Middle frontal gyrus (tissue), 1 donor: ENCODE data around the gene SERPINB6.
"Not testable (repeated sequence)": the region's sequence is repeated elsewhere in the genome, so short reads cannot be mapped to it uniquely, and the experiment has no call there.

ENCODE experiments used
- DNase-seq: peaks from one replicate; pipeline ENCODE4 v3.0.0-alpha.2; 2015; ENCODE audit warnings: low spot score; ENCODE audit errors: extremely low spot score

SERPINB6 gene

DNA sequence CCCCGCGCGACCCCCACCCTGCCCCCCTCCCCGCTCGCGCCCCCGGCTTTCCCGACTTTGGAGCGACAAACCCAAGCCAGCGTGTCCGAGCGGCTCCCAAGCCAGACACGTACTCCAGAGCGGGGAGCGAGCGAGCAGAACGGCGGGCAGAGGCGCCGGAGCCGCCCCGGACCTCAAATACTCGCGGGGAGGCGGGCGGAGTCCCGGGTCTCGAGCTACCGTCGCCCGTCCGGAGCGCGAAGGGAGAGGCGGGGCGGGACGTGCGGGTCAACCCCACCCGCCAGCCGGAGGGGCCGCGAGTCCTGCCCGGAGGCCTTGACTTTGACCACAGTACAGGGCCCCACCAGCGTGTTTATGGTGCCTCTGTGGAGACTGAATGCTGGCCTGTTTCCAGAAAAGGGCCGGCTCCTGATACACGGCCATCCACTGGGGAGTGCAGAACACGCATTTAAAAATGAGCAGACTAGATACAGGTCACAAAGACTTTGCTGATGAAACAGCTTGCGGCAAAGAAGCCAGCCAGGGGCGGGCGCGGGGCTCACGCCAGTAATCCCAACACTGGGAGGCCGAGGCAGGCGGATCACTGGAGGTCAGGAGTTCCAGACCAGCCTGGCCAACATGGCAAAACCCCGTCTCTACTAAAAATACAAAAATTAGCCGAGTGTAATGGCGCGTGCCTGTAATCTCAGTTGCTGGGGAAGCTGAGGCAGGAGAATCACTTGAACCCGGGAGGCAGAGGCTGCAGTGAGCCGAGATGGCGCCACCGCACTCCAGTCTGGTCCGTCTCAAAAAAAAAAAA, at the start of gene SERPINB6:
Gene SERPINB6 (minus strand): TSS at position 148 of the 799 bp plus-strand sequence. CDS start 12,235 bp downstream, outside the sequence.
- peak; percentile 44 for DNase-seq

DNA sequence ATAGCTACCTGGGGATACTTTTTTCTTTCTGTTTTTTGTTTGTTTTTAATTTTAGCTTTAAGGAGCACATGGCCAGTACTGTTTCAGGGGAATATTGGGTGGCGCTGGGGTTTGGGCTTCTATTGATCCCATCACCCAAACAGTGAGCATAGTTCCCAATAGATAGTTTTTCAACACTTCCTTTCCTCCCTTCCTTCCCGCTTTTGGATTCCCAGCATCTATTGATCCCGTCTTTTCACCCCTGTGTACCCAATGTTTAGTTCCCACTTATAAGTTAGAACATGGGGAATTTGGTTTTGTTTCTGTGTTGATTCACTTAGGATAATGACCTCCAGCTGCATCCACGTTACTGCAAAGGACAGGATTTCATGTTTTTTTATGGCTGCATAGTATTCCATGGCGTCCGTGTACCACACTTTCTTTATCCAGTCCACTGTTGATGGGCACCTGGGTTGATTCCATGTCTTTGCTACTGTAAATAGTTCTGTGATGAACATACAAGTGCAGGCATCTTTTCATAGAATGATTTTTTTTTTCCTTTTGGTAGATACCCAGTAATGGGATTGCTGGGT, 48.5 kb upstream of the SERPINB6 start:
- no peak for DNase-seq

DNA sequence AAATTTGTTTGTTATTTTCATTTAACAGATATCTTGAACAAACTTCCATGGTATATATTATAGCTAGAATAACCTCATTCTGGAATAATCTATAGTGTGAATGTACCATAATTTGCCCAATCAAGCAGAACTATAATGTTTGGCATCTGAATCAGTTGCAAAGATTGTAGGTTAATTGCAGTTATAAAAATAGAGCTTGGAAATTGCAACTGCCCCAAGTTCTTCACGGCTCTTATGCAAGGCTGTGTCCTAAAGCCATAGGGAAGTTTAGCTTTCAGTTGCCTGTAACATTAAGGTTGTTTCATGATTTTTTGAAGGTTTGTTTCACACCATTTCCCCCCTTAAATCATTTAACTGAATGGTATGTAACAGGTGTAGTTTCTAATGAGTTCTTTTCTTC, 47.7 kb upstream of the SERPINB6 start:
- no peak for DNase-seq

DNA sequence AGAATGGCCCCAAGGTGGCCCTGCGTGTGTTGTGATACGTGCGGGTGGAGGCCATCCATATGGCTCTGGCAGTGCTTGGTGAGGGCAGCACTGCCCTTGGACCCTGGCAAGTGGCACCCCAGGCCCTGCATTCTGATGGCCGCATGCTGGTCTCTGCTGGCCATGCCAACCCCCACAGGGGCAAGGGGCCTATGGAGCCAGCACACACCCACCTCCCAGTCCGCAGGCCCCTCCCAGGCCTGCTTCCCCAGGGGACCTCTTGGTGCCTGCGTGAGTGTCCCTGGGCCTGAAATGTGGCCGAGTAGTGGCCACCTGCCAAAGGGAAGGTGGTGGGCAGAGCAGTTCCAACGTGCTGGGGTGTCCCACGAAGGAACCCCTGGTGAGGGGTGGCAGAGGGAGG, 45.9 kb upstream of the SERPINB6 start:
- DNase-seq = no peak

DNA sequence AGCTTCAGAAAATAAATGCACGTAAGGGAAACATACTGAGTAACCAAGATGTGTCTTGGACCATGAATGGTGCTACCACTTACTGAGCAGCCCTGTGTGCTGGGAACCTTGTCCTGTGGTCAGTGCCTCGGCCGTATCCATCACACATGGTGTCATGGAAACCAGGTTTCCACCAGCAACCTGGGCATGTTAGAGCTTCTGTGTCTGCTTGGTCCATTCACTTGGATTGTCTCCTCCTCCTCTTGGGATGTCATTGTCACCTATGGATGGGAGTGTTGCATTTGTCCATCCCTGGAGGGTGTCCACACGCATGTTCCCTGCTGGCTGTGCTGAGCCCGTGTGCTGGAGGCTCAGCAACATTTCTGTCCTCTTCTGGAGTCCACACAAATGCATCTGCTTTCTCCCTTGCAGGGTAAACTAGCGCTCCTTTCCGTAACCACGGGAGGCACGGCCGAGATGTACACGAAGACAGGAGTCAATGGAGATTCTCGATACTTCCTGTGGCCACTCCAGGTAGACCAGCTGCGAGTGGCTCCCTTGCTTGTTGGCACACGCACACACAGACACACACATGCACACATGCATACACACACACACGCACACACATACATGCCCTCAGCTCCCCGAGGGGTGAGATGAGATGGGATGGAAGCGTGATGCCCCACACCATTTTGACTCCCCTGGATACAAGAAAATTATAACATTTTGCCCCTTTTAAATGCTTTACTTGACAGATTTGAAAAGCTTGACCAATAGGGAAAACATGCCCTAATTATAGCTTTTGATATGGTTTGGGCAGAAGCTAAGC, 45.3 kb upstream of the SERPINB6 start:
- no peak for DNase-seq

DNA sequence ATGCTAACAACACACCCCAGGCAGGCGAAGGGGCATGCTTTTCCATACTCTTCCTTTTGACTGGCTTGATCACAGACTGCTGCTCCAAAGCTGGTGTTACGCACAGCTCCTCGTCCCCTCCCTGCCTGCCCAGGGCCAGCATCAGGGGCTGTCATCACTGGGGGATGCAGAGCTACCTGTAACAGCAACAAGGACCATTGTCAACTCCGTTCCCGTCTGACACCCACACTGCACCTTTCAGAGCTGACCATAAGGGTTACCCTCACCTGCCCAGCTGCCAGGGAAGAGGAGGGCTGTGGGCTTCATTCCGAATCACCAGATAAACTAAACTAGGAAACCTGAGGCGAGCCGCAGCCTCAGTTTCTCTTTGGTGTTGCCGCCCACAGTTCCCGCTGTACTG, 43.8 kb upstream of the SERPINB6 start:
- no peak for DNase-seq

DNA sequence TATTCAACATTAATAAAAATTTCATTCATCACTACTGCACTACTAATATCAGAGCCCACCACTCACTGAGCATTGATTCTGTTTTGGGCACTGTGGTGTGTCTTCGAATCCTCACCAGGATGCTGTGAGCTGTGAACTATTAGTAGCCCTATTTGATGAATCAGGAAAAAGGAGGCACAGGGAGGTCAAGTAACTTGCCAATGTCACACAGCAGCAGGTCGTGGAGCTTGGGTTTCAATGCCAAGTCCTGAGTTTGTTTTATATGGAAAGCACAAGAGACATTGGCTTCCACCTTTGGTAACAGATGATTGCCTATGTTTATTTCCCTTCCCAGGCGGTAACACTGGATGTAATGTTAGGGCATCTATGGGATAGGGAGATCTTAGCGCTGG, 43.3 kb upstream of the SERPINB6 start:
- no peak for DNase-seq

DNA sequence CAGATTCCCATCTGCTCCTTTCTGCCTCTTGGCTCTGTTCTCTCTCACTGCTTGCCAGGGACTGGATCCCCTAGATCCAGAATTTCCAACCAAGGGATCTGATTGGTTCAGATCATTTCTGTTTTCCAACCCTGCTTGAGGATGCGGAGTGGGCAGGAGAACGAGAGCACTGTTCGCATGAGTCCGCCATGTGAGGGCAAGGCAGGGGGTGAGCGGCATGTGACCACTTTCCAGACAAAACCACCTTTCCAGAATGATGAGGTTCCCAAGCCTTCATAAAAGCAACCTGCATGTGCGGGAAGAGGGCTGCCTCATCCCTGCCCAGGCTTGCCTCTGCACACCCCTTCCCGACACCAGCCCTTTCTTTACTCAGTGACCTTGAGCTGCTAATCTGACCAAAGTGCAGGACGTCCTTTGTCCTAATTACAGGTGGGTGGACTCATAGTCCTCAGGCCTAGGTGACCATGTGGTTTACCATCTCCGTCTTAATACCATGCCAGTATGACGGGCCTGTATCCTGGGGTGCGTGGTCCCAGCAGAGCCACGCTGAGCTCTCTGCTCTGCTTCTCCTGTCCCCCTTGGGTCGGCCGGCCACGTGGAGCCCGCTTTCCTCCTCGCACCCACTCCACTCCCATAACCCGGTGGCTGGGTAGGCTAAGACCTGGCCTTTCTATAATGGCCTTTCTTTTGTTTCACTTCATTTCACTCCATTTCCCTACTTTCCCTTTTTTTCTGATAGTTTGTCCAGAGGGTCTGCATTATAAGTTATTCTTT, 42.7 kb upstream of the SERPINB6 start:
- DNase-seq = no peak

DNA sequence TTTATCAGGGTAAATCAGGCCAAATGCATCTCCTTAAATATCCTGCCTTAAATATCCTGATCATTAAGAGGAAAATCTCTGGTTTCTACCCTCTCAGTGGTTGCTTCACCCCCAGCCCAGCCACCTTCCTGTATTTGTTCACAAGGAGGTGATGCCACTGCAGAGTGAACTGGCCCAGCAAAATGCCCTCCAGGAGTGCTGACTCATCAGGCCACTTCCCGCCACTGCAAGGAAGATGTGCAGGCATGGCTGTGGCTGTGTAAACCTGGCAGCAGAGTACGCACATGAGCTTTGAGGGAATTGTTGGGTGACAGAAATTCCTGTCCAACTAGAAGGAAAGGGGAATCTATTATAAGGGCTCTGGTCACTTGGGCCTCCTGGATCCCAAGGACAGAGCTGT, 42.1 kb upstream of the SERPINB6 start:
- DNase-seq = no peak

DNA sequence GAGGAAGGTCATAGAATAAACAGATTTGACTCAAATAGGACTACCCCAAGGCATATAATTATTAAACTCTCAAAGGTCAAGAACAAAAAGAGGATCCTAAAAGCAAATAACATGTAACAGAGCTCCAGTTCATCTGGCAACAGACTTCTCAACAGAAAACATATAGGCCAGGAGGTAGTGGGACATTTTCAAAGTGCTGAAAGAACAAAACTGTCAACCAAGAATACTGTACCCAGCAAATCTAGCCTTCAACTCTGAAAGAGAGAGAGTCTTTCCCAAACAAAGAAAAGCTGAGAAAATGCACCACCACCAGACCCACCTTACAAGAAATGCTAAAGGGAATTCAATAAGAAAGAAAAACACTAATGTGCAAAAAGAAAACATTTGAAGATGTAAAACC, 40.2 kb upstream of the SERPINB6 start:
- DNase-seq = no peak

- no peak for DNase-seq
Observed at GRCh38 chr6:3011158-3011557, 39.8 kb upstream of the SERPINB6 start.

GRCh38 chr6:3009930-3010329, 38.6 kb upstream of the SERPINB6 start:
- no peak for DNase-seq

- not testable (repeated sequence) for DNase-seq
Observed at GRCh38 chr6:3008712-3009265, 37.4 kb upstream of the SERPINB6 start.

- no peak for DNase-seq
Observed at GRCh38 chr6:3007571-3007970, 36.2 kb upstream of the SERPINB6 start.

GRCh38 chr6:3006476-3006875, 35.1 kb upstream of the SERPINB6 start:
- DNase-seq = no peak

- no peak for DNase-seq
Observed at GRCh38 chr6:3005874-3006273, 34.5 kb upstream of the SERPINB6 start.

DNA sequence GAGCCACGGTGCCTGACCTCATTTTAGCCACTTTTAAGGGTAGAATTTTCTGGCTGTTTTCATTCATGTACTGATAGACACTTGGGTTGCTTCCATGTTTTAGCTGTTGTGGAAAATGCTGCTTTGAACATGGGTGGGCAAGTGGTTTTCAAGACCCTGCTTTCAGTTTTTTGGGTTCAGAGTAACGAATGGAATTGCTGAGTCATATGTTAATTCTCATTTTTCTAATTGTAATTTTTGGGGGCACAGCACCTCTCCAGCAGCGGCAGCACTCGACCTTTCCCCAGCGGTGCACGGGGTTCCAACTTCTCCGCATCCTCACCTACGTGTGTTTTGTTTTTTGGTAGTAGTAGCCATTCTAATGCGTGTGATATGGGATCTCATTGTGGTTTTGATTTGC, 33.7 kb upstream of the SERPINB6 start:
- no peak for DNase-seq

GRCh38 chr6:3003226-3003625, 31.9 kb upstream of the SERPINB6 start:
- not testable (repeated sequence) for DNase-seq

GRCh38 chr6:3001773-3002293, 30.5 kb upstream of the SERPINB6 start:
- no peak for DNase-seq

GRCh38 chr6:3001146-3001772, 29.9 kb upstream of the SERPINB6 start:
- DNase-seq = no peak
